HG03432 (cell line): ENCODE results near the gene KIF1A.

Experiments used
- ATAC-seq: cut with Tn5 transposase; IDR thresholded peaks from one replicate; pipeline ENCODE4 v1.9.1; 2021; ENCODE audit warnings: mild to moderate bottlenecking, moderate library complexity; ENCODE audit not compliant: unreplicated experiment

KIF1A gene

DNA sequence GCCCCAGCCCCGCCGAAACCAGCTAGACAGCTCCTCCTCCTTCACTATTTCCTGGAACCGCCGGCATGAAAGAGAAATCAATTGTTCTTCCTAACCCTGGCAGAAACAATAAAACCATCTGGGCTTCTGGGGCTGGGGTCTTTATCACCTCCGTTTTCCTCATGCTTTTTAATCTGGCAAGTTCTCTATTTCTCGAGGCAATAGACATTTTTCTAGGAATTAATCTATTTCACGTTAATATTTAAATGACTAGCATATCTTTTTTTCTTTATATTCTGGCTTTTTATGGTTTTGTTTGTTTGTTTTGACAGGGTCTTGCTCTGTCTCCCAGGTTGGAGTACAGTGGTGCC lies 1.4 kb upstream of the KIF1A start:
- ATAC-seq: no peak

DNA sequence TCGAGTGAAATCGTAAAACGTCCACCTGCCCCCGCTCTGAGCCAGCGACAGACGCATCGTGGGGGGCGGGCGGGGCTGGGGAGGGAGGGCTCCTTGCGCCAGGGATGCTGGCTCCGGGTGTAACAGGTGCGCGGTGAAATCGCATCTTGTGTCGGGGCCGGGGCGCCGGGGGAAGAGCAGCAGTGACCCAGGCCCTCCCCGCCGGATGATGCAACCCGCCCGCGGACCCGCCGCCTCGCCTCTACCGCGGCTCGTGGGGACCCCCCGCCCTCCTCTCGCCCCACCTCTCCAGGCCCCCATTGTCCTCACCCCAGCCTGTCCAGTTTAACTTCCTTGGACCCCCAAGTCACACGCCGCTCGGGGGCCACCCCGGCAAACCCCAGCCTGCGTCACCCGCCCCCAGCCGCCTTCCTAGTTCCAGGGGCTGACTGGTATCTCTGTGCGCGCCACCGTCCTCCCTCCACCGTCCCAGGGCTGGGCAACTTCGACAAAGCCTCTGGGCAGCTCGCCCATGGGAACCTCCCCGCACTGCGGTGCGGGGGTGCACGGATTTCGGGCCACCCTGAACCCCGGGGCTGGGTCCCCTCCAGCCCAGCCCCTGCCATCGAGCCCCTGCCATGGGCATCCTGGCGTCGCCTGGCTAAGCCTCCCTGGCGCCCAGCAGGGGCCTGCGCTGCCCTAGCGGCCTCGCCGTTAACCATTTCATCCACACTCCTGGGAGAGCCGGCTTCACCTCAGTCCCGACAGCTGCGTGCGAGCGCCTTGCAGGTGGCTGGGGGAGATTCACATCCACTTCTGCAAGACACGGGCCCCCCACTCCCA lies 799 bp upstream of the KIF1A start:
- no peak for ATAC-seq

GRCh38 chr2:240819126-240819857 lies 727 bp downstream of the KIF1A start:
- ATAC-seq: no peak

DNA sequence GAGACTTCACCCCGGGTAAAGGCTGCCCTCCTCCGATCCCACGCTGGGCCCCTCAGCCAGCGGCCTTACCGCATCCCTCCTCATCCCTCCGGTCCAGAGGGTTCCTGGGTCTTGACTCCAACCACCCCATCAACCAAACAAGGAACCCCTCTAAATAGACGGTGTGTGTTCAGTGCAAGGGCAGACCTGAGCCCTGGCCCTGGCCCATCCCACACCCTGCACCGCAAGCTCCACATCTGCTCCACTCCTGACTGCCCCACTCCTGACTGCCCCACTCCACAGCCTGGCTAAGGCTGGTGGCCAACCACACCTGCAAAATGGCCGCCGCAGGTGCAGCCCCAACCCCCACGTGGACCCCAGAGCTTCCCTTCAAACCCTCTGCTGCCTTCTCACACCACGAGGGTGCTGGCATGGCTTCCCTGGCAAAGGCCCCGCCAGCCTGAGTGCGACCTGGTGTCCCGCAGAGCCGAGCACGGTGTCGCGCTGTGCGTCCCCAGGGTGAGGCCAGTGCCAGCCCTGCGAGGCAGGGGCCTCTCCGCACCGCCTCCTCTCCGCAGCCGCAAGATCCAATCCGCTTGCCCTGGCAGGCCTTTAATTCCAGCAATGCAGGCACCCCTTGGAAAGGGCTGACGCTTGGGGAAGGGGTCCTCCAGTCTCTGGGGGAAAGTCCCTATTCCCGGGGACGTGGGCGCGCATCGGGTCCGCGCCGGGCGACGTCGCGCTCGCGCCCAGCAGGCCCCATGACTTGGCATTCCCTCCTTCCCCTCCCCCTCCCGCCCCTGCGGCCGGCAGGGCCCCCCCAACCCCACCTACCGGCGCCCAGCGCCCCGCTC lies 1.5 kb downstream of the KIF1A start:
- no peak for ATAC-seq

- ATAC-seq: no peak
Observed at GRCh38 chr2:240817496-240818292, 2.3 kb downstream of the KIF1A start.

GRCh38 chr2:240816584-240817495 lies 3.2 kb downstream of the KIF1A start:
- ATAC-seq: no peak

GRCh38 chr2:240815761-240816583 lies 4.0 kb downstream of the KIF1A start:
- no peak for ATAC-seq

DNA sequence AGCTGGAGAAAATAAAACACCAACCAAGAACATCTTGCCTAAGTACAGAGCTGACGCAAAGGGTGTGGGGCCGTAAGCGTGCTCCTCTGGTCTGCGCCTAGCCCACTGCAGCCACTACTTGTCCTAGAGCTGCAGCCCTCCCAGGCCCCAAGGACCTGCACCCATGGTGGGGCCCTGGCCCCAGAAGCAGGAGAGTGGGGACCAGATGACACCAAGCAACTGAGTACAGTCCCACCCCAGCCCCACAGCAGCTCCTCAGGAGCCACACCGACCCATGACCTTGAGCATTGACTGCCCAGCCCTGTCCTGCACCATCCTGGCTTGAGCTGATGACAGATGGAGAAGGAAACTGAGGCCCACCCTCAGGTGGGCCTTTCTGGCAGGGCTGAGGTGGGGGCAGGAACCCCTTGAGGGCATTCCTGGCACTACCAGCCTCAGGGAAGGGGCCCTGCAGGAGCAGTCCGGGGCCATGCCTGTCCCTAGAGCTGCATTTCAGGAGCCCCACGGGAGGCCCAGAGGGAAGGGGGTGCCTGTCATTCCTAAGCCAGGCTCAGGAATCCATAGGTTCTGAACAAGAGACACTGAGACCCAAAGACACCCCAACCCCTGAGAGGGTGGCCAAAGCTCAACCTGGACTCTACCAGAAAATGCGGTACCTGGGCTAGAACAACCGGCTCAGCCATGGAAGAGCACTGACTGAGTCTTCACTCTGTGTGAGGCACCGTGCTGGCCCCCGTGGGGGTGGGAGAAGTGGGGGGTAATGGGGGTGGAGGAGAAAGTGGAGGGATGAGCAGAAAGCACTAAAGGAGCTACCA lies 4.9 kb downstream of the KIF1A start:
- ATAC-seq: no peak

DNA sequence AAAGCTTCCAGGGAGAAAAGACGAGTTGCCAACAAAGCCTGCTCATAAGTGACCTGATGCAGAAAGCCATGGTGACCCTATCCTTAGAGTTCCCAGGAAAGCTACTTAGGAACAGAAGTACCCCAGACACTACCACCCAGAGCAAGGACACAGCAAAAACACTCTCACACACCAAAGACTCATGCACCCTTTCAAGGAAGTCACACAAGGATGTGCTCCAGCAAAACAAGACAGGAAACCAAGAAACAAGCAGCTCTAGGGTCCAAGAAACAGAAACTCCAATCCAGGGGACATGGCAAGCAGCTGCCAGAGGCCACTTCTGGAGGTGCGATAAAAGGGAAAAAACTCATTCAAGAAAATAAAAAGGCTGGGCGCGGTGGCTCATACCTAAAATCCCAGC lies 5.7 kb downstream of the KIF1A start:
- no peak for ATAC-seq

GRCh38 chr2:240813231-240813921 lies 6.6 kb downstream of the KIF1A start:
- no peak for ATAC-seq

GRCh38 chr2:240812721-240813120 lies 7.3 kb downstream of the KIF1A start:
- ATAC-seq: no peak

DNA sequence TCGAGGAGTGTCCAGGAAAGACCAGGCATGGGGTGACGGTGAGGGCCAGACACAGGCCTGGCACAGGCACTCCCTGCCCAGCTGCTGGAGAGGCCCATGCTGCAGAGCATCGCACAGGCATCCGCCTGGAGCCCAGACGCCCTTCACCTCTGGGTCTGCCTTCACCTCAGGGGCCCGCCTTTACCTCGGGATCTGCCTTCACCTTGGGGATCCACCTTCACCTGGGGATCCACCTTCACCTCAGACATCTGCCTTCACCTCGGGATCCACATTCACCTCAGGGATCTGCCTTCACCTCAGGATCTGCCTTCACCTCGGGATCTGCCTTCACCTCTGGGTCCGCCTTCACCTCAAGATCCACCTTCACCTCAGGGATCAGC lies 7.7 kb downstream of the KIF1A start:
- no peak for ATAC-seq

GRCh38 chr2:240811346-240812300 lies 8.4 kb downstream of the KIF1A start:
- ATAC-seq: no peak

GRCh38 chr2:240810621-240811020 lies 9.4 kb downstream of the KIF1A start:
- ATAC-seq: no peak

DNA sequence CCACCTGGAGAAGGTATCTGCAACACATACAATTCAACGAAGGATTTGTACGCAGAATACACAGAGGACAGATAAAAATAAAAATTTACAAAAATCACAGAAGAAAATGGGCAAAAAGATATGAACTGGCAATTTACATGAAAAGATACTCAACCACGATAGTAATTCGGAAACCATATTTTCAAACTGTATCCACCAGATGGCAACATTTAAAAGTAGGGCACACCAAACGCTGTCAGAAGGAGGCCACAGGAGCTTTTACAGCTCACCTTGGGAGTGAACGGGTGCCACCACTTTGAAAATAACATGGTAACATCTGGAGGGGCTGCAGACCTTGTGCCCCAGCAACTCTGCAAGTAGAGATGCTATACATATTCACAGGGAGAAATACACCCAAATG lies 9.8 kb downstream of the KIF1A start:
- no peak for ATAC-seq

DNA sequence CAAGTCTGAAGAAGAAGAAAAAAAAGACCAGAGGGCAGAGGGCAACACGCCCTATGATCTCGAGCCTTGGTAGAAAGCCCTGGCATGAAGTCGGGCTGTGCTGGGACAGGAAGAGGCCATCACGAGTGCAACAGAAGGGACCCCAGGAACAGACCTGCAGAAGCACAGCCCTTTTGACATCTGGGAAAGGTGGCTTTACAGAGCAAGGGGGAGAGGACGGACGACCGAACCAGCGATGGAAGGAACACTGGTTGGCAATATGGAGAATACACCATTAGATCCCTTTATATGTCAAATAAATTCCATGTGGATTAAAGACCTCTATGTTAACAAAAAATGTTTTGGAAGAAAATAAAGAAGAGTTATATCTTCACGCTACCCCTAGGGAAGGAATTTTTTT lies 10.7 kb downstream of the KIF1A start:
- ATAC-seq: no peak
